GM20000 (cell line): ENCODE measurements around the gene RHOV.

ENCODE experiments used
- DNase-seq: peaks from one replicate; pipeline ENCODE4 v3.0.0; 2012; ENCODE audit warnings: low spot score
- CTCF ChIP-seq: IDR thresholded peaks from 2 replicates; pipeline ENCODE4 v1.5.1; 2012; ENCODE audit warnings: mild to moderate bottlenecking, control low read depth; ENCODE audit errors: extremely low read depth, missing control alignments

The RHOV gene

GRCh38 chr15:40826423-40827075 is 47.5 kb downstream of the RHOV start:
- DNase-seq = no peak
- TF ChIP-seq CTCF = no peak

- TF ChIP-seq CTCF = no peak
- no peak for DNase-seq
Observed at GRCh38 chr15:40825661-40826422, 48.2 kb downstream of the RHOV start.

- DNase-seq = no peak
- no peak for TF ChIP-seq CTCF
Observed at GRCh38 chr15:40823572-40824343, 50.3 kb downstream of the RHOV start.
